ENCODE results near the gene PIK3C2G. TPM values are rescaled to one million over a fixed set of nuclear protein-coding genes. Genes with fewer than 3 reads are reported as not detected.
"Not testable (repeated sequence)": the region's sequence is repeated elsewhere in the genome, so short reads cannot be mapped to it uniquely, and the experiment has no call there.

The PIK3C2G gene
- total RNA-seq, 1 experiment from 2014 or later: not detected

DNA sequence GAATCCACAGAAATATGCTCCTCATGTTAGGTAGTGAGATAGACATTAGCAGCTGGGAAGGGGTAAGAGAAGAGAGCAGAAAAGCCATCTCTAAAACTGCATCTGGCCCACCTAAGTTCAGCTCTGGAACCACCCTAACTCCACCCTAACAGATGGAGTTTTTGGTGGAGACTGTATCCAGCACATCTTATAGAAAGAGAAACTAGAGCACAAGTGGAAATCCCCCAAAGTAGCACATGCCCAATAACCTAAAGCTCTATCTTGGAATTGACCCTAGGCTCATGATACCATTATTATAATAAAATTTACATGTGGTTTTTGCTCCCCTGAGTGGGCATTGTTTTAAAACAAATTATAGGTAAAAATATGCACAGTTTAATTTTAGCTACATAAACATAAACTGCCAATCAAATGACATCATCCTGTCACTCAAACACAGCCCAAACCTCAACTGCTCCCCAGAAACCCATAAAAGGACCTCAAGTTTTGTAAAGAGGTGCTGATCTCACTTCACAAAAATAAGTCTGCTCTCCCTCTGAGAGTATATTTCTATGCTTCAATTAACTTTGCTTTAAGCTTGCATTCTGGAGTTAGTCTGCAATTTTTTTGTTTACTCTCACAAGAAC, 206.4 kb downstream of the PIK3C2G start:
- no peak for DNase-seq (ENCODE audit: low read depth)

DNA sequence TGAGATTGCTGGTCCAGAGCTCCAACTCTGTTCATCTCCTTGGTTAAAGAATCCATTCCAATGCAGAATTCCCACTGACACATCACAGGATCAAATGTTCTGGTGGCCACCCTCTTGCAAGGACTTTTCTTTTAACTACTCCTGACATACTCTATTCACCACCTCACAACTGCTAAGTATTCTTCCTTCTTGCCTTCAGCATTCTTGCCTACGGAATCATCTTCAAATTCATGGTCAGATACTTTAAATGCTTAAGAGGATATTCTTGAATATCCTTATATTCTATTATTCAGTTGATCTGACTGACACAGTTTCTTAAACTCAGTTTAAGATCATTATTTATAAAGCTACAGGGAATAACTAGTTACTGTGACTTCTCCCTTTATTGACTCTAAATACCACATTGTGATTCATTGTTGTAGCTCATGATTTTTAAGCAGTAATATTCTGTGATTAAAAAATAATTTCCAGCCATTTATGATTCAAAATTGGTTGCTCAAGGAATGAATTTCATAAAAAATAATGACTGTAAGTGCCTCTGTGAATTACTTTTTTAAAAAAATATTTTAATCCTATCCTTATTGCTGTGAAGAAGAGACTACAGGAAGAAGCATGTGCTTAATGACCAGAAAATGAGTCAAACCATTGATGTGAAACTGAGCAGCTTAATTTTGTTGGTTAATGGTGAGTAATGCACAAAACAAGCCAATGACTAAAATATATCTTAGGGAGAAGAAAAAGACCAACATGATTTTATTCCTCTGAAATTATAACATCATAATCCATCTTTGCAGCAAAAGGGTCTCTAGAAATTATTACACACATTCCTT, 207.1 kb downstream of the PIK3C2G start:
- DNase-seq (ENCODE audit: low read depth): peak; percentile 62

DNA sequence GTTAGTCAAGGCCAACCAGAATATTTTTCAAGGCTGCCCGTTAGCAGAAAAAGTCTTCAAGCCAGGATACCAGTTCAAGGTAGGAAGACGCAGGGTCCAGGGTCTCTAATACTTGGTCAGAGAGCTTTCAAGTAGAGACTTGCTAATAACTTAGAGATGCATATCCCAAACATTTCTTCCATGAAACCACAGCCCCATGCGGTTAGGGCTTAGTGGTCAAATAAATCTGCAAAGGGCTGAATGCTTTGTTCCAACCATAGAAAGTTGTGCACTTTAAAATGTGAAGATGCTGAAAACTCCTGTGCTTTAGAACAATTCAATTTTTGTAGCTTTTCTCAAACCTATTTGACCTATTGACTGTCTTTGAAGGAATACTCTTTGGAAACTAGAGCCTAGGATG, 208.9 kb downstream of the PIK3C2G start:
- no peak for DNase-seq (ENCODE audit: low read depth)

DNA sequence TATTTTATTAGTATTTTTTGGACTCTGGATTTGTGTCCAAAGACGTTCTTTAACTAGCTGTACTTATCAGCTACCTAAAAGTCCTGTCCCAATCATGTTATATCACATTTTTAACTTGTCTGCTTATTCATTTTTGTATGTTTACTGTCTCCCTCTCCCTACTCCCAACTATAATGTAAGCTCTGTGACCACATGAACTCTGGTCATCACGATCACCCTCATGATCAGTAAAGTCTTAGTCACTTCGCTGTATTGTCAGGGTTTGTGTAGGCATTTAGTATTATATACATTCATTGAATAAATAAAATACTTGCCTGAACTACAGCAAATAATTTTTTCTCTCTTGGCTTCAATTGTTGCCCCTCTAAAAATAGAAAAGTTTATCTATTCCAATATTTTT, 211.0 kb downstream of the PIK3C2G start:
- no peak for DNase-seq (ENCODE audit: low read depth)

DNA sequence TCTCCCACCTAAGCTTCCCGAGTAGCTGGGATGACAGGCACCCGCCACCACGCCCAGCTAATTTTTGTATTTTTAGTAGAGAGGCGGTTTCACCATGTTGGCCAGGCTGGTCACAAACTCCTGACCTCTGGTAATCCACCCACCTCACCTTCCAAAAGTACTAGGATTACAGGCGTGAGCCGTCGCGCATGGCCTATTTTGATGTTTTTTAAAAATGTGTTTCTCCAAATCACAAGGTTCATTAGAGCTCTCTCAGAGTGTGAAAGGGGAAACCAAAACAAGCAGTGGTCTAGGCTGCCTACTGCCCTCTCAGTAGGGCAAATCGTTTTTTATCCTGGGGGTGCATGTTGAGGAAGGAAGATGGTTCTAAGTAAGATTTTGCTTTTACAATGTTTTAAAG, 211.5 kb downstream of the PIK3C2G start:
- DNase-seq (ENCODE audit: low read depth): no peak

DNA sequence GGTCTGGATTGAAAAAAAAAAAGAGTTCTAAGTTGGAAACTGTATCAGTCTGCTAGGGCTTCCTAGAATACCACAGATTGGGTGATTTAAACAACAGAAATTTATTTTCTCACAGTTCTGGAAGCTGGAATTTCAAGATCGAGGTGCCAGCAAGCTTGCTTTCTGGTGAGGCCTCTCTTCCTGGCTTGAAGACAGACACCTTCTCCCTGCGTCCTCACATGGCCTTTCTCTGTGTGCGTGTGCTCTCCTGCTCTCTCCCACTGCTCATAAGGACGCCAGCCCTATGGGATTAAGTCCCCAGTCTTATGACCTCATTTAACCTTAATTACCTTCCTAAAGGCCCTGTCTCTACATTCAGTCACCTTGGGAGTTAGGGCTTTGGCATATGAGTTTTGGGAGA, 215.5 kb downstream of the PIK3C2G start:
- DNase-seq (ENCODE audit: low read depth): no peak

DNA sequence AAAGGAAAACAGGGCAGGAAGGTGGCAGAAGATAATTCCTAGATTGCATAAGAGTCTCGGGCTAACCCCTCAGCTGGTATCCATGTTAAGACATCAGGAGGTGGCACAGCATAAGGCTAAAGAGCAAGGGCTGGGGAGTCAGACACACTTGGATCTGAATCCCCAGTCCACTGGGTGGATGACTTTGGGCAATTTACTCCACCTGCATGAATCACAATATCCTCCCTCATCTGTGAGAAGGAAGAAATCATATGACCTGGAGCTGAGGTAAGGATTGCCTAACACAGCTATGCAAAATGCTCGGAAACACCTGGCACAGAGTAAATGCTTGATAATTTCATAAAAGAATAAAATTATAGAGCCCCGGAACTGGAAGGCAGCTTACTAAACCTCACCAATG, 217.9 kb downstream of the PIK3C2G start:
- DNase-seq (ENCODE audit: low read depth): no peak

DNA sequence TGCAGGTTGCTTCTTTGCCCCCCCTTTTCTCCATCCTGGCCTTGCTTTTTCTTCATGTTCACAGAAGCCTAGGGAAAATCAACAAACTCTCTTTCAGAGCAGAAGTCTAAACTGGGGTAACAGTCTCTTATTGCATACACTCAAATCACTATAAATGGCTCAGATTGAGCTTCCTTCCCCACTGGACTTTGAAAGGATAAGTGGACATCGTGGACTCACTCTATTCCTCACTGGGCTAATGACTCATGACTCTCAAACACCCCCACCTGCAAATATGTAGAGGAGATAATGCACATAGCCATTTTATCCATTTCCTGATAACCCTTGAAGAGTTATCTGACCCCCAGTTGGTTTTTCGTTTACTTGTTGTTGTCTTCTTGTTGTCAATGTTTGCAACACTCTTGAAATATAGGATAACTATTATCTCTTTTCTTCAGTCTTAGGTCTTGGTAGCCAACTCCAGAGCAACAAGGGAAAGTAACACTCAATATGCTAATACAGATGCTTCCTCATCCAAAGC, 221.3 kb downstream of the PIK3C2G start:
- no peak for DNase-seq (ENCODE audit: low read depth)

DNA sequence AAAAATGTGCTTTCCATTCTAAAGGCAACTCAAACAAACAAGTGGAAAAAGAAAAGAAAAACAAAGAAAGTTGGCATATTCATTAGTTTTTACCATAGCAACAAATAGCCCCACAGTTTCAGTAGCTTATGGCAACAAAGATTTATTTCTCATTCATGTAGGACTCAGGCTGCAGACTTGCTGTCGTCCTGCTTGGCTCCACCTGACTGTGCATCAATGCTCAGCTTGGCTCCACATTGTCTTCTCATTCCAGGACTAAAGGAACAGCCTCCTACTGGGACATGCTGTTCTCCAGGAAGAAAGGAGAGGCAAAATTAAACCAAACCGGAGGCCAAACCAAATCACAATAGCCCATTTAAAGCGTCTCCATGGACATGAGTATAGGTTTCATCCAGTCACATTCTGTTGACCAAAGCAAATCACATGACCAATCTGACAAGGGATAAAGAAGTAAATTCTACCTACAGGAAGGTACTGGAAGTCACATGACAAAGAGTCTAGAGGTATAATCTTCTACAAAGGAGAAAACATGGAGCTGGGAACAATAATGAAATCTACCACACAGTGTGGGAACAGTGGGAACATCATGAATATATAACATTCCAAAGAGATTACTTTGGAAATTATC, 222.5 kb downstream of the PIK3C2G start:
- DNase-seq (ENCODE audit: low read depth): no peak

DNA sequence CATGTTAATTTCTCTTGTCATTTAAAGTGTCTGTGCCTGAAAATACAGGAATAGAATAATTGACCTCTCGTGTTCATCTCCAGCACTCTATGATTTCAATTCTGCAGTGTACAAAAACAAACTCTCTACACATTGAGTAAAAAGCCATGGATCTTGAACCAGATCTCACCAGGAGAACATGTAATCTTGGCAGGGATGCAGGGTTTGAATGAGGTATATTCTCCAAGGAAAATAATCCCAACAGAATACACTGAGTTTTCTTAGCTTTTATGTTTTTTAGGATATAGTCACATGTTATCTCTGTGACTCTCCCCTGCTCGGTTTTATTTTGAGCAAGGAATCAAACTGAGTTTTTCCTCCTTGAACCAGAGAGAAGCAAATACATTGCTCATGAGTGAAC, 224.7 kb downstream of the PIK3C2G start:
- no peak for DNase-seq (ENCODE audit: low read depth)

DNA sequence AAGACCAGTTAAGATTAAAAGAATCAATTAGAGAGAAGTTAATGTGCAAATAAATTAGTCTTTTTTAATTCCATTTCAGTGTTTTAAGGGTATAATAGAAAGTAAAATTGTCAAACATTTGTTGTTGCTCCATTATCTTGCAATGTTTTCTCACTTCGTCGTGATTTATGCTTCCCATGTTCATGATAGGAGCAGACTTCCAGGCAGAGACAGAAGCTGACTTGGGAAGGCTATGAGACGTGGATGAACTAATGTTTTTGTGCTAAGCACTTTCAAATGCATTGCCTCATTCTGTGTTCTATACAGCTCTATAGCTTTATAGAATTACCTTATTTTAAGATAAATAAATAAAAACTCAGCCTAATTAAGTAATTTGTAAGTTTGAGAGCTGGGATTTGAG, 226.2 kb downstream of the PIK3C2G start:
- no peak for DNase-seq (ENCODE audit: low read depth)

DNA sequence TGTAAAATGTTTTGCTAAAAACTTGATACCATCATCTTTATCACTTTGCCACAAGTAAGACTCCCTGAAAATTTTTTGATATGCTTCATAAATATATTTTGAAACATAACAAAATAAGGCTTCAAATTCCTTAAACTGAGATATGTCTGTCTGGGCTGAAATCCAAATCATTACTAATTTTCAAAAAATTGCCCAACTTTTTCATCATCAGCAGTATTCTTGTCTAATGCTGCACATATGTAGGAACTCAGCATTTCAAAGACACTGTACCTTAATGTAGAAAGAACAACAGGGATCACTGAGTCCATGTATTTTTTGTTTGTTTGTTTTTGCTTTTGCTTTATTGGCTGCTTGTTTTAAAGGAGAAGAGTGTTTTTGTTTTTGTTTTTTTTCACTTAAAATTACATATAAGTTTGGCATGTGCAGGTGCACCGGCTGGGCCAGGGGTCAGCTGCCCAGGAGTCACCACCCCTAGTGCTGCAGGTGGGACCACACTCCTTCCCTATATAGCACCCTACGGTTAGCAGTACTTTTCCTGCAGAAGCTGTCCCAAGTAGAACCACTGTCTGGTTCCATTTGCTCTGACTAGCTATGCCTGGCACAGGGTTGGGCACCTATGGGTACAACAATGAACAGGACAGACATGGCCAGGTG, 231.2 kb downstream of the PIK3C2G start:
- no peak for DNase-seq (ENCODE audit: low read depth)

DNA sequence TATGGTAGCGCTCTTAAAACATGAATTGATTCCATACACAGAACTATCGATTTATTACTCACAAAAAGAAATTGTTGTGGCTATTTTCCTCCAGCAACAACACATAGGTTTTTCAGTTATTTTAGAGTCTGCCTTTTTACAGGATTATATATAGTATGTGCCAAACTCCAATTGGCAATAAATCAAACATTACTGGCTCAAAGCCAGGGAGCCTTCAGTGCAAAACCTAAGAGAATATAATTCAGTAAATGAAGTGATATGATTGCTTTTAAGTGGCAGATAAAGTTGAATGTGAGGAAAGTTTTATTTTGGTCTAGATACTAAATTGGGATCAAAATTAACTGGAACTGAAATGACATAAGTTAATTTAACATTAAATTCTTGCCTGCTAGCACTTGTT, 234.8 kb downstream of the PIK3C2G start:
- no peak for DNase-seq (ENCODE audit: low read depth)

DNA sequence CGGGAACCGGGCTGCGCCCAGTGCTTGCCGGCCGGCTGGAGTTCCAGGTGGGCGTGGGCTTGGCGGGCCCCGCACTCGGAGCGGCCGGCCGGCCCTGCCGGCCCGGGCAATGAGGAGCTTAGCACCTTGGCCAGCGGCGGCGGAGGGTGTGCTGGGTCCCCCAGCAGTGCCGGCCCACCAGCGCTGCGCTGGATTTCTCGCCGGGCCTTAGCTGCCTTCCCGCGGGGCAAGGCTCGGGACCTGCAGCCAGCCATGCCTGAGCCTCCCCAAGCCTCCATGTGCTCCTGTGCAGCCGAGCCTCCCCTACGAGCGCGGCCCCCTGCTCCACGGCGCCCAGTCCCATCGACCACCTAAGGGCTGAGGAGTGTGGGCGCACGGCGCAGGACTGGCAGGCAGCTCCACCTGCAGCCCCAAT, 238.8 kb downstream of the PIK3C2G start:
- DNase-seq (ENCODE audit: low read depth): not testable (repeated sequence)

DNA sequence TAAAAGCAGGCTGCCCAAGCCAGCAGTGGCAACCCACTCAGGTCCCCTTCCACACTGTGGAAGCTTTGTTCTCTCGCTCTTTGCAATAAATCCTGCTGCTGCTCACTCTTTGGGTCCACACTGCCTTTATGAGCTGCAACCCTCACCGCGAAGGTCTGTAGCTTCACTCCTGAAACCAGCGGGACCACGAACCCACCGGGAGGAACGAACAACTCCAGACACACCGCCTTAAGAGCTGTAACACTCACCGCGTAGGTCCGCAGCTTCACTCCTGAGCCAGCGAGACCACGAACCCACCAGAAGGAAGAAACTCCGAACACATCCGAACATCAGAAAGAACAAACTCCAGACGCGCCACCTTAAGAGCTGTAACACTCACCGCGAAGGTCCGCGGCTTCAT, 239.4 kb downstream of the PIK3C2G start:
- not testable (repeated sequence) for DNase-seq (ENCODE audit: low read depth)

DNA sequence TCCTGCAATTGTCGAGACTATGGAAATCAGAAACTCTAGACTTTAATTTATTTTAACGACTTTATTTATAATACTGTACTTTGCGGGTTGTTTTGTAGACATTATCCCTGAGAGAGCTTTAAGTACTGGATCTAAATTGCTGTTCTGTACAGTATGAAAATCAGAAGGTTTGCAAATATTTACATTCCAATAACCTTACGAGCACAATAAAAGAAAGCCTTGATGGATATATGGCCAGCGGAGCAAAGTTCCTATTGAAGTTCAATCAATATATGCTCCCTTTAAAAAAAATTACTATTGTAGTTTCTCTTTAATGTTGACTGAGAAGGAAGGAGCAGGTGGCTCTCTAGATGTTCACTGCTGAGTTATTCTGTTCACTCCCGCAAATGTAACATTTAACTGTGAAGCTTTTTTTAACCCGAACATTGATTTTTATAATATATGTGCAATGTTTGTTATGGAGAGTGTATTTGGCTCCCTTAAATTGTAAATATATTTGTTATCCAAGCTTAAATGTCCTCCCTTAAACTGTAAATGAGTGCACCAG, 241.2 kb downstream of the PIK3C2G start:
- DNase-seq (ENCODE audit: low read depth): no peak

DNA sequence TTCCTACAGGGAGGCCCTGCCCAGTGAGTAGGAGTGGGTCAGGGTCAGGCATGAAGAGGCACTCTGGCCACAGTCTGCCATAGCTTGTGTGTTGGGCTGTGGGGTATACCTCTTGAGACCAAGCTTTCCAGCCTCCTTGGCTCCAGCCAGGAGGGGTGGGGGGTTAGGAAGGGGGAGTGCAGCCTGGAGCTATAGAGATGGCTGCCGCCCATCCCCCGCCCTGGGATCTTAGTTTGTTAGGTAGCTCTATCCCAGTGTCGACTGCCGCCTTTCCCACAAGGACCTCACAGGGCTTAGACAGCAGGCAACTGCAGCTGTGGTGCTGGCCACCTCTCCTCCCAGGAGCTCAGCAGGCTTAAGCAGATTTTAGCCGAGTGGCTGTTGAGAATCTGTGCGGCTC, 260.1 kb downstream of the PIK3C2G start:
- DNase-seq (ENCODE audit: low read depth): no peak

DNA sequence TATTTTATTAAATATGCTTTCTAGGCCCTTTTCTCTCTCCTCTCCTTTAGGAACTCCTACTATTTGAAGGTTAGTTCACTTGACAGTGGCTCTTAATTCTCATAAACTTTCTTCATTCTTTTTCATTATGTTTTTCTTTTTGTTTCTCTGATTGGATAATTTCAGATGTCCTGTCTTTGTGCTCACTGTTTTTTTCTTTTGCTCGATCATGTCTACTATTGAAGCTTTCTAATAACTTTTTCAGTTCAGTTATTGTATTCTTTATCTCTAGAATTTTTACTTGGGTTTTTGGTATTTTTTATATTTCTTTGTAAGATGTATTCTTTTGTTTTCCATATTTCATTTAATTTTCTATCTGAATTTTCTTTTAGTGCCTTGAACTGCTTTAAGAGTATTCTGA, 261.5 kb downstream of the PIK3C2G start:
- no peak for DNase-seq (ENCODE audit: low read depth)

DNA sequence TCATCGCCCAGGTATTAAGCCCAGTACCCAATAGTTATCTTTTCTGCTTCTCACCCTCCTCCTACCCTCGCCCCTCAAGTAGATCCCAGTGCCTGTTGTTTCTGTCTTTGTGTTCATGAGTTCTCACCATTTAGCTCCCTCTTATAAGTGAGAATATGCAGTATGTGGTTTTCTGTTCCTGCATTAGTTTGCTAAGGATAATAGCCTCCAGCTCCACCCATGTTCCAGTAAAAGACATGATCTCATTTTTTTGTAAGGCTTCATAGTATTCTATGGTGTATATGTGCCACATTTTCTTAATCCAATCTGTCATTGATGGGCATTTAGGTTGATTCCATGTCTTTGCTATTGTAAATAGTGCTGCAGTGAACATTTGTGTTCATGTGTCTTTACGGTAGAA, 281.2 kb downstream of the PIK3C2G start:
- not testable (repeated sequence) for DNase-seq (ENCODE audit: low read depth)

DNA sequence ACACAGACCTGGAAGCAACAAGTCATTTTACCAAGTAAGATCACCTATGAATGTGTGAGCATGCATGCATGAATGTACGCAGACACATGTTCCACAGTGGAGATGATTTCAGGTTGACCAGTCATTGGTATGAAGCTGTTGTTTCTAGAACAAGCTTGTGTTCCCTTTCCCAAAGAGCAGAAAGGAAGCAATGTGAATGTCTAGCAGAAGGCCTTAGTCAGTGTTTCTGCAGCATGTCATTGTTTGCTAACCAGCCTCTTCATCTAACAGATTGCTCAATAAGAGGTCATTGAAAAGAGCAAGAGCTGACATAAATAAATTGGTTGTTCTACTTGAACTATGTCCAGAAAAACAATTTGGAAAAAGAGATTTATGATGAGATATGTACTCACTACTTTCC, 285.1 kb downstream of the PIK3C2G start:
- DNase-seq (ENCODE audit: low read depth): no peak

DNA sequence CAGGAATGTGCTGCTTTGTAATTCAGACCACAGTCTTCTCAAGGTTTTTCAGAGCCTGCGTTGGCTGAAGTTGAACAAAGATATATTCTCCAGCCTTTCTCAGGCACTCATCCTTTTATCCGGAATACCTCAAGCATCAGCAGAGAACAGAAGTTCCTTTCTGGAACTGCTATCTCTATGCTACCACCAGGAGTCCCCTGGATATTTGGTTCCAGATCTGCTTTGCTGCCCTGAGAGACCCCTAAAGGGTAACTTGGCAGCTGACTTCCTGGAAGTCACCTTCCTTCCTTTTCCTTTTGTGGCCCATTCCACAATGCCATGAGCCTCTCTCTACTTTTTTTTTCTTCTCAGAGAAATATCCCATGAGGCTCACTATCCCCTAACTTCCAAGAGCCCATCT, 288.3 kb downstream of the PIK3C2G start:
- no peak for DNase-seq (ENCODE audit: low read depth)

DNA sequence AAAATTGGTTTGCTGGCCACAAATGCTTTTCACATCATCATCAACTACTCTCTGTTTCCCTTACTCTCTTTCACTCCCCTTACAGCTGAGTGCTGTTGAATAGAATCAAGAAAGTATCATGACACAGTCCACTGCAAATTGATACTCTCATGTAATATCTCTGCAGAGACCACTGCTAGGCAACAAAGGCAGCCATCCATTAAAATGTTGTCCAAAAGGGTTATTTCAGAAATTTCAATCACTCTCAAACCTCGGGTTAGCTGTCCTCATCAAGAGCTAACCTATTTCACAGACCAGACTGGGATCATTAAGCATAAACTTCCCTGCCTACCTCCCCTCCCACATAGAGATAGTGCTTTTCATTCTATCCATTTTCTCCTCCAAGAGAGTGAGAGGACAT, 289.8 kb downstream of the PIK3C2G start:
- no peak for DNase-seq (ENCODE audit: low read depth)
